ENCODE data around the gene COL18A1.

COL18A1 gene

GRCh38 chr21:45423968-45424853 is 19.2 kb downstream of the COL18A1 start:
- Histone ChIP-seq H3K27me3 (ENCODE audit: insufficient read depth, low read length, poor library complexity, severe bottlenecking) (no peaks in the 10 kb centered on the region), H3K9me3 (ENCODE audit: insufficient read depth, low read depth, low read length) (no peaks in the 10 kb centered on the region), H3K36me3 (ENCODE audit: insufficient read depth, low read length) (no peaks in the 10 kb centered on the region), H3F3A (ENCODE audit: low read depth) (no peaks in the 10 kb centered on the region), H3K4me1 (ENCODE audit: insufficient read depth, low read length, poor library complexity, severe bottlenecking) (no peaks in the 10 kb centered on the region), H3K79me2 (ENCODE audit: insufficient read depth, low read length) (no peaks in the 10 kb centered on the region), H3K9ac (ENCODE audit: low read depth, low read length, poor library complexity, severe bottlenecking) (no peak overlapping the region), H3K4me2 (ENCODE audit: low read depth, low read length, poor library complexity, severe bottlenecking) (no peak overlapping the region), H3K9me2 (replicated peaks; ENCODE audit: low read depth, low read length) (no peaks in the 10 kb centered on the region), H3K4me3 (ENCODE audit: low read length, poor library complexity, severe bottlenecking) (no peak overlapping the region), H2AFZ (ENCODE audit: low read length) (no peak overlapping the region), H4K20me1 (ENCODE audit: insufficient read depth, low read length, poor library complexity, severe bottlenecking) (no peaks in the 10 kb centered on the region)
- TF ChIP-seq CTCF (conservative IDR thresholded peaks at IDR 0.05; ENCODE audit: low read length) (no peak), EZH2phosphoT487 (IDR thresholded peaks at IDR 0.05; ENCODE audit: borderline replicate concordance) (no peak)

GRCh38 chr21:45424854-45425795 is 20.2 kb downstream of the COL18A1 start:
- TF ChIP-seq EZH2phosphoT487 (IDR thresholded peaks at IDR 0.05; ENCODE audit: borderline replicate concordance): no peak
- no peak for TF ChIP-seq CTCF (conservative IDR thresholded peaks at IDR 0.05; ENCODE audit: low read length)
- no peaks in the 10 kb centered on the region for H3F3A ChIP-seq (ENCODE audit: low read depth)
- no peaks in the 10 kb centered on the region for H3K9me3 ChIP-seq (ENCODE audit: insufficient read depth, low read depth, low read length)
- no peak overlapping the region for H2AFZ ChIP-seq (ENCODE audit: low read length)
- H3K4me3 ChIP-seq (ENCODE audit: low read length, poor library complexity, severe bottlenecking): no peak overlapping the region
- no peak overlapping the region for H3K4me2 ChIP-seq (ENCODE audit: low read depth, low read length, poor library complexity, severe bottlenecking)
- no peaks in the 10 kb centered on the region for H3K4me1 ChIP-seq (ENCODE audit: insufficient read depth, low read length, poor library complexity, severe bottlenecking)
- no peaks in the 10 kb centered on the region for H3K27me3 ChIP-seq (ENCODE audit: insufficient read depth, low read length, poor library complexity, severe bottlenecking)
- no peaks in the 10 kb centered on the region for H3K36me3 ChIP-seq (ENCODE audit: insufficient read depth, low read length)
- no peak overlapping the region for H3K9ac ChIP-seq (ENCODE audit: low read depth, low read length, poor library complexity, severe bottlenecking)
- H3K79me2 ChIP-seq (ENCODE audit: insufficient read depth, low read length): no peaks in the 10 kb centered on the region
- H3K9me2 ChIP-seq (replicated peaks; ENCODE audit: low read depth, low read length): no peaks in the 10 kb centered on the region
- H4K20me1 ChIP-seq (ENCODE audit: insufficient read depth, low read length, poor library complexity, severe bottlenecking): no peaks in the 10 kb centered on the region

GRCh38 chr21:45427331-45428271 is 22.6 kb downstream of the COL18A1 start:
- Histone ChIP-seq H3K9me3 (ENCODE audit: insufficient read depth, low read depth, low read length) (no peaks in the 10 kb centered on the region), H3K36me3 (ENCODE audit: insufficient read depth, low read length) (no peaks in the 10 kb centered on the region), H3K27me3 (ENCODE audit: insufficient read depth, low read length, poor library complexity, severe bottlenecking) (no peaks in the 10 kb centered on the region), H3K9me2 (replicated peaks; ENCODE audit: low read depth, low read length) (no peaks in the 10 kb centered on the region), H3K9ac (ENCODE audit: low read depth, low read length, poor library complexity, severe bottlenecking) (no peak overlapping the region), H3K4me1 (ENCODE audit: insufficient read depth, low read length, poor library complexity, severe bottlenecking) (no peaks in the 10 kb centered on the region), H4K20me1 (ENCODE audit: insufficient read depth, low read length, poor library complexity, severe bottlenecking) (no peaks in the 10 kb centered on the region), H3K4me2 (ENCODE audit: low read depth, low read length, poor library complexity, severe bottlenecking) (no peak overlapping the region), H3K4me3 (ENCODE audit: low read length, poor library complexity, severe bottlenecking) (no peak overlapping the region), H3K79me2 (ENCODE audit: insufficient read depth, low read length) (no peaks in the 10 kb centered on the region), H2AFZ (ENCODE audit: low read length) (no peak overlapping the region), H3F3A (ENCODE audit: low read depth) (no peaks in the 10 kb centered on the region)
- no peak for TF ChIP-seq CTCF (conservative IDR thresholded peaks at IDR 0.05; ENCODE audit: low read length)
- TF ChIP-seq EZH2phosphoT487 (IDR thresholded peaks at IDR 0.05; ENCODE audit: borderline replicate concordance): no peak

Data from Loucy (cell line).